ENCODE data around the gene HOXD4.

GRCh38 chr2:176109946-176110345 is 41.4 kb upstream of the HOXD4 start:
- TF ChIP-seq CTCF (IDR thresholded peaks at IDR 0.05) (no peak), POLR2AphosphoS5 (IDR thresholded peaks at IDR 0.05) (no peak), POLR2A (IDR thresholded peaks at IDR 0.05) (no peak), EP300 (IDR thresholded peaks at IDR 0.05) (no peak)

Measured in sigmoid colon (tissue), 4 donors.